ENCODE measurements around the gene CRY2. TPM values are rescaled to one million over a fixed set of nuclear protein-coding genes. Genes with fewer than 3 reads are reported as not detected.
A peak's percentile ranks its signal among the peaks of the same experiment; 100 is the strongest.

The CRY2 gene
- 7.4 TPM for polyA plus RNA-seq (2013, experiment 1 of 2)
- 7.4 TPM for polyA plus RNA-seq (2013, experiment 2 of 2)

DNA sequence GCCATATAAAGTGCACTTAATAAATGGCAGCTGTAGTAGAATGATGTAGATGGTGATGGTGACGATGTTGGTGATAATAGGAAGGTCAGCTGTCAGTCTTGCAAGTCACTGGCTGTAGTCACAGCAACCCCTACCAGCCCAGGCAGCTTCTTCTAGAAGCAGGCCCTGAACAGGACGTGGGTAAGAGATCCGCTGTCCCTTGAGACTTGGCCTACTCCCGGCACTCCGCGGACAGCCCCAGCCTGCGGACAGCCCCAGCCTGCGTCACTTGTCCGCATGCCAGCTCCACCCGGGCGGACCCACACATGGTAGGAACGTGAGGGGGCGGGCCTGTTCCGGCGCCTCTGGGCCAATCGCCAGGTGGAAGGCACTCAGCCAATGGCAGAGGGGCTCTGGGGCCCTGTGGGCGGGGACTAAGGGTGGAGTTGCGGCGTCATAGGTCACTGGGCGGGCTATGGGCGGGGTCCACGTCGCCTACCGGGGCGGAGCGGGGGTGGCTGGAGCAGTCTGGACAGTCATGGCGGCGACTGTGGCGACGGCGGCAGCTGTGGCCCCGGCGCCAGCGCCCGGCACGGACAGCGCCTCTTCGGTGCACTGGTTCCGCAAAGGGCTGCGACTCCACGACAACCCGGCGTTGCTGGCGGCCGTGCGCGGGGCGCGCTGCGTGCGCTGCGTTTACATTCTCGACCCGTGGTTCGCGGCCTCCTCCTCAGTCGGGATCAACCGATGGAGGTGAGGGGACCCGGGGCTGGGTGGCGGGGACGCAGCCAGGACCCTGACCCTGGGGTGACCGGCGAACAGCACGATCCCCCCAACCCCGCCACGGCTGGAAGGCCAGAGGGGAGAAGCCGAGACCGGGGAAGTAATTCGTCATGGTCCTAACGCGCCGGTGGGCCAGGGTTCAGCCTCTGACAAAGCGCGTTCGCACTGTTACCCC is at the start of gene CRY2:
Gene CRY2 (plus strand): TSS at position 502 of the 937 bp plus-strand sequence. CDS start 16 bp downstream, at position 518.
- H2BK5ac ChIP-seq (ENCODE audit: low read length): no peak within 1 kb of the TSS
- no peak within 1 kb of the TSS for H3K4ac ChIP-seq (ENCODE audit: low read length)
- H2BK15ac ChIP-seq (ENCODE audit: low read length): peak within 1 kb of the TSS; percentile 60
- no peaks in the 10 kb centered on the region for H3K9me3 ChIP-seq (replicated peaks in 1 of 2; ENCODE audit: control insufficient read depth in 2 of 2, insufficient read depth in 1 of 2, low read depth in 1 of 2, low read length in 2 of 2)
- WGBS, 2 donors (ENCODE audit: extremely low coverage in 2 of 2, insufficient read length in 2 of 2, insufficient replicate concordance in 1 of 2): no CpG with 5 or more reads among the region's 75 CpGs
- H3K4me1 ChIP-seq (ENCODE audit: control insufficient read depth in 2 of 2, insufficient read depth in 1 of 2, low read depth in 1 of 2, low read length in 2 of 2): peaks cover 6 to 7% of the 10 kb centered on the region in 2 donors
- H4K91ac ChIP-seq (ENCODE audit: low read depth, low read length, poor library complexity): no peak within 1 kb of the TSS
- peaks cover 2% of the 10 kb centered on the region for H3K79me1 ChIP-seq (ENCODE audit: low read depth, low read length)
- peak; percentile 98 for DNase-seq (ENCODE audit: low spot score)
- H3K27ac ChIP-seq (replicated peaks; ENCODE audit: low read length): no peak within 1 kb of the TSS
- H2AK5ac ChIP-seq (ENCODE audit: low read depth, low read length): no peak within 1 kb of the TSS
- H3K9ac ChIP-seq (ENCODE audit: low read depth, low read length, poor library complexity): peak within 1 kb of the TSS; percentile 97
- H3K36me3 ChIP-seq (replicated peaks in 1 of 2; ENCODE audit: control insufficient read depth in 2 of 2, insufficient read depth in 2 of 2, low read length in 2 of 2): no peaks in the 10 kb centered on the region
- H2BK12ac ChIP-seq (ENCODE audit: low read length): no peak within 1 kb of the TSS
- peak within 1 kb of the TSS; percentile 66 for H3K23ac ChIP-seq (ENCODE audit: low read depth, low read length, poor library complexity)
- H2AFZ ChIP-seq (ENCODE audit: low read length): peak within 1 kb of the TSS; percentile 94
- peak within 1 kb of the TSS; percentile 70 to 85 for H3K4me3 ChIP-seq (ENCODE audit: low read length in 2 of 2)
- peak within 1 kb of the TSS; percentile 92 for H3K4me2 ChIP-seq (ENCODE audit: insufficient read depth, low read length, poor library complexity, severe bottlenecking)
- no peak within 1 kb of the TSS for H2BK120ac ChIP-seq (ENCODE audit: low read depth, low read length)
- H3K14ac ChIP-seq (ENCODE audit: low read length): no peak within 1 kb of the TSS
- no peak within 1 kb of the TSS for H4K8ac ChIP-seq (ENCODE audit: low read depth, low read length)
- peak within 1 kb of the TSS; percentile 95 for H3K18ac ChIP-seq (ENCODE audit: low read length)
- peaks cover 0 to 19% (median 14%) of the 10 kb centered on the region in 3 experiments for H3K27me3 ChIP-seq (ENCODE audit: control insufficient read depth in 3 of 3, insufficient read depth in 3 of 3, low read depth in 1 of 3, low read length in 3 of 3)

DNA sequence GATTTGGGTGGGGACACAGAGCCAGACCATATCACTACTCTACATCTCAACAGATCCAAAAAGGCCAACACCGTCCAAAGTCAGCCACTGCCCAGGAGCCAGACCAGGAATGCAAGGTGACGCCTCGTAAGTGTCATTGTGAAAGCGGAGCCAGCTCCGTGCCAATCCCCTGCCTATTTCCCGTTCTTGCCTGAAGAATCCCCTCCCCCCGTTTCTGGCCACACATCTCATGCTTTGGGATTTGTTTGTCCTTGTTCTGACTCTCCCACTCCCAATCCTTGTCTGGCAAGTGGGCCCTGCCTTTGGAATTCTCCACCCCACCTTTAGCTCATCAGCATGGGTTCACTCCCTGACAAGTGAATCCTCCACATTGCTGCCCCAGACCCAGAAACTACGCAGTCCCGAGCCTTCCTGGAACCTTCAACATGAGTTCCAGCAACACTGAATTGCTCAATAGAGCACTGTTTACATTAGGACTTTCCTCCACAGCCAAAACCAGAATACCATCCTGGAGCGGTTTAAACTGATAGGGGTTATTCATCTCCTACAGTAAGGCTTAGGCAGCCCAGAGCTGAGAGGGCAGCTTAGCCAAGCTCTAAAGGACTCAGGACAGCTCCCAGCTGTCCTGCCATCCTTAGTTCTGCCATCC is 48.4 kb upstream of the CRY2 start:
- H3K14ac ChIP-seq (ENCODE audit: low read length): no peak overlapping the region
- H3K4ac ChIP-seq (ENCODE audit: low read length): no peak overlapping the region
- DNase-seq (ENCODE audit: low spot score): no peak
- H3K4me2 ChIP-seq (ENCODE audit: insufficient read depth, low read length, poor library complexity, severe bottlenecking): no peak overlapping the region
- H3K27me3 ChIP-seq (ENCODE audit: control insufficient read depth in 3 of 3, insufficient read depth in 3 of 3, low read depth in 1 of 3, low read length in 3 of 3): peaks cover 0 to 71% (median 13%) of the 10 kb centered on the region in 3 experiments
- WGBS, 2 donors (ENCODE audit: extremely low coverage in 2 of 2, insufficient read length in 2 of 2, insufficient replicate concordance in 1 of 2): no CpG with 5 or more reads among the region's 10 CpGs
- no peak overlapping the region for H2BK15ac ChIP-seq (ENCODE audit: low read length)
- no peak overlapping the region for H2BK120ac ChIP-seq (ENCODE audit: low read depth, low read length)
- no peak overlapping the region for H4K91ac ChIP-seq (ENCODE audit: low read depth, low read length, poor library complexity)
- H2BK5ac ChIP-seq (ENCODE audit: low read length): no peak overlapping the region
- H4K8ac ChIP-seq (ENCODE audit: low read depth, low read length): no peak overlapping the region
- no peak overlapping the region for H2BK12ac ChIP-seq (ENCODE audit: low read length)
- no peak overlapping the region for H3K27ac ChIP-seq (replicated peaks; ENCODE audit: low read length)
- no peak overlapping the region for H3K4me3 ChIP-seq (ENCODE audit: low read length in 2 of 2)
- H3K4me1 ChIP-seq (ENCODE audit: control insufficient read depth in 2 of 2, insufficient read depth in 1 of 2, low read depth in 1 of 2, low read length in 2 of 2): no peaks in the 10 kb centered on the region
- H2AFZ ChIP-seq (ENCODE audit: low read length): peak overlapping the region; percentile 9
- no peaks in the 10 kb centered on the region for H3K36me3 ChIP-seq (replicated peaks in 1 of 2; ENCODE audit: control insufficient read depth in 2 of 2, insufficient read depth in 2 of 2, low read length in 2 of 2)
- no peak overlapping the region for H2AK5ac ChIP-seq (ENCODE audit: low read depth, low read length)
- no peak overlapping the region for H3K23ac ChIP-seq (ENCODE audit: low read depth, low read length, poor library complexity)
- H3K79me1 ChIP-seq (ENCODE audit: low read depth, low read length): no peaks in the 10 kb centered on the region
- H3K18ac ChIP-seq (ENCODE audit: low read length): no peak overlapping the region
- no peak overlapping the region for H3K9ac ChIP-seq (ENCODE audit: low read depth, low read length, poor library complexity)
- no peaks in the 10 kb centered on the region for H3K9me3 ChIP-seq (replicated peaks in 1 of 2; ENCODE audit: control insufficient read depth in 2 of 2, insufficient read depth in 1 of 2, low read depth in 1 of 2, low read length in 2 of 2)

DNA sequence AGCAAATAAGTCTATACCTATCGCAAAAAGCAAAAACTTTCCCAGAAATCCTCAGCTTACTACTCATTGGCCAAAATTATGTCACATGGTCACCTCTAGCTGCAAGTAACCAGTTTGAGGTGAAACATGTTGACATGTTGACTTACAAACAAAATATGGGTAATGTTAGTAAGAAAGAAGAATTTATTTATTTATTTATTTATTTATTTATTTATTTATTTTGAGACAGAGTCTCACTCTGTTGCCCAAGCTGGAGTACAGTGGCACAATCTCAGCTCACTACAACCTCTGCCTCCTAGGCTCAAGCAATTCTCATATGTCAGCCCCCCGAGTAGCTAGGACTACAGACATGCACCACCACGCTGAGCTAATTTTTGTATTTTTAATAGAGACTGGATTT is 47.7 kb upstream of the CRY2 start:
- Histone ChIP-seq H3K4me3 (ENCODE audit: low read length in 2 of 2) (no peak overlapping the region), H2BK12ac (ENCODE audit: low read length) (no peak overlapping the region), H3K18ac (ENCODE audit: low read length) (no peak overlapping the region), H3K14ac (ENCODE audit: low read length) (no peak overlapping the region), H2BK5ac (ENCODE audit: low read length) (no peak overlapping the region), H4K8ac (ENCODE audit: low read depth, low read length) (no peak overlapping the region), H3K9ac (ENCODE audit: low read depth, low read length, poor library complexity) (no peak overlapping the region), H3K4ac (ENCODE audit: low read length) (no peak overlapping the region), H2BK15ac (ENCODE audit: low read length) (no peak overlapping the region), H4K91ac (ENCODE audit: low read depth, low read length, poor library complexity) (no peak overlapping the region), H3K4me1 (ENCODE audit: control insufficient read depth in 2 of 2, insufficient read depth in 1 of 2, low read depth in 1 of 2, low read length in 2 of 2) (no peaks in the 10 kb centered on the region), H3K27me3 (ENCODE audit: control insufficient read depth in 3 of 3, insufficient read depth in 3 of 3, low read depth in 1 of 3, low read length in 3 of 3) (peaks cover 0 to 72% (median 13%) of the 10 kb centered on the region in 3 experiments), H3K23ac (ENCODE audit: low read depth, low read length, poor library complexity) (no peak overlapping the region), H3K36me3 (replicated peaks in 1 of 2; ENCODE audit: control insufficient read depth in 2 of 2, insufficient read depth in 2 of 2, low read length in 2 of 2) (no peaks in the 10 kb centered on the region), H2AFZ (ENCODE audit: low read length) (no peak overlapping the region), H3K4me2 (ENCODE audit: insufficient read depth, low read length, poor library complexity, severe bottlenecking) (no peak overlapping the region), H3K79me1 (ENCODE audit: low read depth, low read length) (no peaks in the 10 kb centered on the region), H3K9me3 (replicated peaks in 1 of 2; ENCODE audit: control insufficient read depth in 2 of 2, insufficient read depth in 1 of 2, low read depth in 1 of 2, low read length in 2 of 2) (no peaks in the 10 kb centered on the region), H3K27ac (replicated peaks; ENCODE audit: low read length) (no peak overlapping the region), H2AK5ac (ENCODE audit: low read depth, low read length) (no peak overlapping the region), H2BK120ac (ENCODE audit: low read depth, low read length) (no peak overlapping the region)
- WGBS, 2 donors (ENCODE audit: extremely low coverage in 2 of 2, insufficient read length in 2 of 2, insufficient replicate concordance in 1 of 2): no CpG with 5 or more reads among the region's 3 CpGs
- DNase-seq (ENCODE audit: low spot score): no peak

DNA sequence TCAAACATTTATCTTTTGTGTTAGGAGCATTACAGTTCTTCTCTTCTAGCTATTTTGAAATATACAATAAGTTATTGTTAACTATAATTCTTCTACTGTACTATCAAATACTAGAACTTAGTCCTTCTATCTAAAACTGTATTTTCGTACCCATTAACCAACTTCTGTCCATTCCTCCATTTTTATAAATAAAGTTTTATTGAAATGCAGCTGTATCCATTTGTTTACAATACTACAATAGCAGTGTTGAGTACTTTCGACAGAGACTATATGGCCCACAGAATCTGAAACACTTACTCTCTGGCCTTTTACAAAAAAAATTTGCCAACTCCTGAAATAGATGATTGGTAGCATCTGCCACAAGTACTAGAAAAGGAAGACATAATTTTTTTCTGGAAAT is 47.0 kb upstream of the CRY2 start:
- no CpG with 5 or more reads among the region's 2 CpGs for WGBS, 2 donors (ENCODE audit: extremely low coverage in 2 of 2, insufficient read length in 2 of 2, insufficient replicate concordance in 1 of 2)
- Histone ChIP-seq H3K4me1 (ENCODE audit: control insufficient read depth in 2 of 2, insufficient read depth in 1 of 2, low read depth in 1 of 2, low read length in 2 of 2) (no peaks in the 10 kb centered on the region), H3K18ac (ENCODE audit: low read length) (no peak overlapping the region), H3K14ac (ENCODE audit: low read length) (no peak overlapping the region), H2BK120ac (ENCODE audit: low read depth, low read length) (no peak overlapping the region), H2BK15ac (ENCODE audit: low read length) (no peak overlapping the region), H3K27ac (replicated peaks; ENCODE audit: low read length) (no peak overlapping the region), H3K36me3 (replicated peaks in 1 of 2; ENCODE audit: control insufficient read depth in 2 of 2, insufficient read depth in 2 of 2, low read length in 2 of 2) (no peaks in the 10 kb centered on the region), H4K8ac (ENCODE audit: low read depth, low read length) (no peak overlapping the region), H3K23ac (ENCODE audit: low read depth, low read length, poor library complexity) (no peak overlapping the region), H3K9me3 (replicated peaks in 1 of 2; ENCODE audit: control insufficient read depth in 2 of 2, insufficient read depth in 1 of 2, low read depth in 1 of 2, low read length in 2 of 2) (no peaks in the 10 kb centered on the region), H2AFZ (ENCODE audit: low read length) (no peak overlapping the region), H3K9ac (ENCODE audit: low read depth, low read length, poor library complexity) (no peak overlapping the region), H2AK5ac (ENCODE audit: low read depth, low read length) (no peak overlapping the region), H3K4me3 (ENCODE audit: low read length in 2 of 2) (no peak overlapping the region), H3K27me3 (ENCODE audit: control insufficient read depth in 3 of 3, insufficient read depth in 3 of 3, low read depth in 1 of 3, low read length in 3 of 3) (peaks cover 0 to 68% (median 13%) of the 10 kb centered on the region in 3 experiments), H2BK12ac (ENCODE audit: low read length) (no peak overlapping the region), H3K4ac (ENCODE audit: low read length) (no peak overlapping the region), H3K4me2 (ENCODE audit: insufficient read depth, low read length, poor library complexity, severe bottlenecking) (no peak overlapping the region), H3K79me1 (ENCODE audit: low read depth, low read length) (no peaks in the 10 kb centered on the region), H4K91ac (ENCODE audit: low read depth, low read length, poor library complexity) (no peak overlapping the region), H2BK5ac (ENCODE audit: low read length) (no peak overlapping the region)
- DNase-seq (ENCODE audit: low spot score): no peak
